GM10266 (cell line): ENCODE measurements around the gene ENO3.

Experiments
- DNase-seq: peaks from one replicate; pipeline ENCODE4 v3.0.0; 2012; ENCODE audit errors: extremely low spot score
- CTCF ChIP-seq: IDR thresholded peaks from 2 replicates; pipeline ENCODE4 v1.5.1; 2012; ENCODE audit warnings: mild to moderate bottlenecking, low read depth; ENCODE audit not compliant: control insufficient read depth, insufficient read depth; ENCODE audit errors: missing control alignments

The ENO3 gene

GRCh38 chr17:4938688-4939545, 12.0 kb upstream of the ENO3 start:
- TF ChIP-seq CTCF = no peak
- no peak for DNase-seq

DNA sequence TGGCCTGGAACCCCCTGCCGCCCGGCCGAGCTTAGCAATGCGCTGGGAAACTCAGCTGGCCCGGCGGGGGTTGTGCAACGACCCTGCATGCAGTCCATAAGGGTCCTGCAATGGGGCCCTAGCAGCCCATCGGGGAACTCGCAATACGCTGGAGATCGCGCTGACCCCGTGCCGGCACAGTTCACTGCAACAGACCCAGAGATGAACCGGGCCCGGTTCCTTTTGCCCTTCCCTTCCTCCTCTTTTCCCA, 11.4 kb upstream of the ENO3 start:
- TF ChIP-seq CTCF = no peak
- DNase-seq = no peak

- TF ChIP-seq CTCF = no peak
- peak; percentile 98 for DNase-seq
Observed at GRCh38 chr17:4939796-4940554, 10.9 kb upstream of the ENO3 start, which contains the start of the genes RNF167 and SLC25A11. Gene RNF167, plus strand, starts transcription at chr17:4940268. Its CDS starts 642 bp downstream, at chr17:4940910. Gene SLC25A11, minus strand, starts transcription at chr17:4940046. Its CDS starts 136 bp downstream, at chr17:4939910.

GRCh38 chr17:4940555-4941318, 10.2 kb upstream of the ENO3 start:
- TF ChIP-seq CTCF = no peak
- DNase-seq = no peak

DNA sequence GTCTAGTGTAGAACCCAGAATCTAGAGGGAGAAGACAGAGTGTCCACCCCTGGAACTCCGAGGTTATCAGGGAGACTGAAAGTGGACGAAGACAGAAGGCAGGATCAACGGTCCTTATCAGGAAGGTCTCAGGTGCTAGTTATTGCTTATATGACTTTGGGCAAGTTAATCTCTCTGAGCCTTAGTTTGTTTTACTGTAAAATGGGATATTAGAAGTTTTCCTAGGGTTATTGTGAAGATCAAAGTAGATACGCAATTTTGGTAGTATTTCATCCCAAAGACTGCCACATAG, 9.7 kb upstream of the ENO3 start:
- no peak for DNase-seq
- no peak for TF ChIP-seq CTCF

DNA sequence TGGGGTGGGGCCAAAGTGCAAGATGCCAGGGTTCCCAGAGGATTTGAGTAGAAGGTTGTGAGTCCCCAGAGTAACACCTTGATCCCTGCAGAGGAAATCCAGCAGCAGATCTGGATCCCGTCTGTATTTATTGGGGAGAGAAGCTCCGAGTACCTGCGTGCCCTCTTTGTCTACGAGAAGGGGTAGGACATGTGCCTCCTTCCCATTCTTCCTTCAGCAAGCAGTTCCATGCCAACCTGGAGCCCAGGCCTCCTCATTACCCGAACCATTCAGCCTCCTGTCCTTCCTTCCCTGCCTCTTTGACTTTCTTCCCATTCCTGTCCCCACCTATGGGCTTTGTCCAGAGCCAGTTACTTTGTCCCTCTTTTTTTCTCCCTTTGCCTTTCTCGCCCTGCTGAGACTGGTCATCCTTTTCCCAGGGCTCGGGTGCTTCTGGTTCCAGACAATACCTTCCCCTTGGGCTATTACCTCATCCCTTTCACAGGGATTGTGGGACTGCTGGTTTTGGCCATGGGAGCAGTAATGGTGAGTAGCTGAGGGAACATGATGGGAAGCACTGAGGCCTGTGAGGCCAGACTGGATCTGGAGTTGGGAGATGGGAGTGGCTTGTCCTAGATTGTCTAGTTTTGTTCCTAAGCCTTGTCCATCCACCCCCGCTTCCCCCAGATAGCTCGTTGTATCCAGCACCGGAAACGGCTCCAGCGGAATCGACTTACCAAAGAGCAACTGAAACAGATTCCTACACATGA, 8.0 kb upstream of the ENO3 start:
- no peak for TF ChIP-seq CTCF

More for the DNA sequence above, 8.0 kb upstream of the ENO3 start:
- DNase-seq = no peak
